ENCODE results near the gene LRTM2.

The LRTM2 gene

DNA sequence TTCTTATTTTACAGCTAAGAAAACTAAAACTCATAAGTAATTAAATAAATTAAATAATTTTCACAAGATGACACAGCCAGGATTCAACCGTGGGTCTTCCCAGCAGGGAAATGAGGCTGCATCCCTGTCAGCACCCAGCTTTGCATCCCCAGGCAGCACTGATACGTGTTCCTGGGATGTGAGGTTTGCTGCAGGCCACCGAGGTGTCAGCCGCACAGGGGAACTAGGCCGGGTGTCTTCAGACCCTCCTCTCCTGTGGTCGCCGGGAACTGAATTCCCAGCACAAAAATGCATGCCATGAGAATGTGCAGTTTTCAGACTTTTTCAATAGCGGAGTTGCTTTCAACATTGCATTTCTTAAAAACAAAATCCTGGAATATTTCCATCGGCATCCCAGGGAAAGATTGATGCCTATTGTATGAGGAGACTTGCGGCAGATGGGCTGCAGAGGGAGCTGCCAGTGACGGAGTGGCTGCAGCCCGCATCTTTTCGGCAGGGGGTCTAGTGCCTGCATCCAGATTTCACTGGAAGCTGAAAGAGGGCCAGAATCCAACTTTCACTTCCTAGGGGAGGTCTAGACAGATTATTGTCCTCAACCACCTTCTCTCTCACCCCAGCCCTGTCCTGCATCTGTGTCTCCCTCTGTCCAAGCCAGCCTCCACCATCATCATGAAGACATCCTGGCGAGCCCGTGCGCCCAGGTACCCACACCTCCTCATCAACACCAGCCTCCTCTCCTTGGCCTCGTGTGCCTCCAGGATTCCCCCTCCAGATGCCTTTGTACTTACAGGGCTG lies 12.6 kb downstream of the LRTM2 start:
- DNase-seq (ENCODE audit: low read depth), result no peak
- TF ChIP-seq, protein P1, sequence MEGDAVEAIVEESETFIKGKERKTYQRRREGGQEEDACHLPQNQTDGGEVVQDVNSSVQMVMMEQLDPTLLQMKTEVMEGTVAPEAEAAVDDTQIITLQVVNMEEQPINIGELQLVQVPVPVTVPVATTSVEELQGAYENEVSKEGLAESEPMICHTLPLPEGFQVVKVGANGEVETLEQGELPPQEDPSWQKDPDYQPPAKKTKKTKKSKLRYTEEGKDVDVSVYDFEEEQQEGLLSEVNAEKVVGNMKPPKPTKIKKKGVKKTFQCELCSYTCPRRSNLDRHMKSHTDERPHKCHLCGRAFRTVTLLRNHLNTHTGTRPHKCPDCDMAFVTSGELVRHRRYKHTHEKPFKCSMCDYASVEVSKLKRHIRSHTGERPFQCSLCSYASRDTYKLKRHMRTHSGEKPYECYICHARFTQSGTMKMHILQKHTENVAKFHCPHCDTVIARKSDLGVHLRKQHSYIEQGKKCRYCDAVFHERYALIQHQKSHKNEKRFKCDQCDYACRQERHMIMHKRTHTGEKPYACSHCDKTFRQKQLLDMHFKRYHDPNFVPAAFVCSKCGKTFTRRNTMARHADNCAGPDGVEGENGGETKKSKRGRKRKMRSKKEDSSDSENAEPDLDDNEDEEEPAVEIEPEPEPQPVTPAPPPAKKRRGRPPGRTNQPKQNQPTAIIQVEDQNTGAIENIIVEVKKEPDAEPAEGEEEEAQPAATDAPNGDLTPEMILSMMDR (conservative IDR thresholded peaks at IDR 0.05; ENCODE audit: control insufficient read depth, insufficient read depth, low read depth, low read length), result no peak
- no peak overlapping the region for H3K4me3 ChIP-seq (ENCODE audit: control insufficient read depth, low read depth, low read length)

DNA sequence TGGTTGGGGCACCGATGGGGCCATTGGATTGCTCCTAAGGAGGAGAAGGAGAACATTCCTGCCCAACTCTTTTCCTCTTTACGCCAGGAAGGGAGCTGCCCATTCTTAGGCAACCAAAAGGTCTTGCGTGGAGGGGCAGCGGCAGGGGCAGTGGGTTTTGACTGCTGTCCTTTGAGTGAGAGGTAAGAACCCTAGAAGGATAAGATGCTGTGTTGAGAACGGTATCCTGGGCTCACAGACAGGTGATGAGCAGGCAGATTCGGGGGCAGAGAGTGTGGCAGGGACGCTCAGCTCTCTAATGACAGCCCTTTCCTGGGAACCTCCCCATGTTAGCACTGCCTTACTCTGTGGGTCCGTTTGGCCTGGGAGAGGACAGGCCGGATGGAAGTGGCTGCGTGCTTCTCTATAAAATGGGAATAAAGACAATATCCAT lies 13.2 kb downstream of the LRTM2 start:
- TF ChIP-seq, protein P1 (conservative IDR thresholded peaks at IDR 0.05; ENCODE audit: control insufficient read depth, insufficient read depth, low read depth, low read length), result no peak
- no peak overlapping the region for H3K4me3 ChIP-seq (ENCODE audit: control insufficient read depth, low read depth, low read length)
- no peak for DNase-seq (ENCODE audit: low read depth)

DNA sequence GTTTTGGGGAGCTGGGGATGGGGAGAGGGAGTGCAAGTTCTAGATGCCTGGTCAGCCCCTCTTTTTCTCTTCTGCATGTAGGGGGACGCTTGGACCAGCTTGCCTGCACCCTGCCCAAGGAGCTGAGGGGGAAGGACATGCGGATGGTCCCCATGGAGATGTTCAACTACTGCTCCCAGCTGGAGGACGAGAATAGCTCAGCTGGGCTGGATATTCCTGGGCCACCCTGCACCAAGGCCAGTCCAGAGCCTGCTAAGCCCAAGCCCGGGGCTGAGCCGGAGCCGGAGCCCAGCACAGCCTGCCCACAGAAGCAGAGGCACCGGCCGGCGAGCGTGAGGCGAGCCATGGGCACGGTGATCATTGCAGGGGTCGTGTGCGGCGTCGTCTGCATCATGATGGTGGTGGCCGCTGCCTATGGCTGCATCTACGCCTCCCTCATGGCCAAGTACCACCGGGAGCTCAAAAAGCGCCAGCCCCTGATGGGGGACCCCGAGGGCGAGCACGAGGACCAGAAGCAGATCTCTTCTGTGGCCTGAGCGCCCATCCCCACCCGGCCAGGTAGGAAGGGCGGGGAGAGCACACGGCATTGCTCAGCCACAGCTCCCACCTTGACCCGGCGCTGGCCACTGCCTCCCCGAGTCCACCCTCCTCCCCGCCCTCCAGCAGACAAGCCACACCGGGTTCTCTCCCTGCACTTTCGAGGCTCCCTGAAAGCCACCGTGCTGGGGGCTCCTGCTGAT lies 14.0 kb downstream of the LRTM2 start:
- TF ChIP-seq, protein P1 (conservative IDR thresholded peaks at IDR 0.05; ENCODE audit: control insufficient read depth, insufficient read depth, low read depth, low read length), result no peak
- no peak overlapping the region for H3K4me3 ChIP-seq (ENCODE audit: control insufficient read depth, low read depth, low read length)
- DNase-seq (ENCODE audit: low read depth), result no peak

DNA sequence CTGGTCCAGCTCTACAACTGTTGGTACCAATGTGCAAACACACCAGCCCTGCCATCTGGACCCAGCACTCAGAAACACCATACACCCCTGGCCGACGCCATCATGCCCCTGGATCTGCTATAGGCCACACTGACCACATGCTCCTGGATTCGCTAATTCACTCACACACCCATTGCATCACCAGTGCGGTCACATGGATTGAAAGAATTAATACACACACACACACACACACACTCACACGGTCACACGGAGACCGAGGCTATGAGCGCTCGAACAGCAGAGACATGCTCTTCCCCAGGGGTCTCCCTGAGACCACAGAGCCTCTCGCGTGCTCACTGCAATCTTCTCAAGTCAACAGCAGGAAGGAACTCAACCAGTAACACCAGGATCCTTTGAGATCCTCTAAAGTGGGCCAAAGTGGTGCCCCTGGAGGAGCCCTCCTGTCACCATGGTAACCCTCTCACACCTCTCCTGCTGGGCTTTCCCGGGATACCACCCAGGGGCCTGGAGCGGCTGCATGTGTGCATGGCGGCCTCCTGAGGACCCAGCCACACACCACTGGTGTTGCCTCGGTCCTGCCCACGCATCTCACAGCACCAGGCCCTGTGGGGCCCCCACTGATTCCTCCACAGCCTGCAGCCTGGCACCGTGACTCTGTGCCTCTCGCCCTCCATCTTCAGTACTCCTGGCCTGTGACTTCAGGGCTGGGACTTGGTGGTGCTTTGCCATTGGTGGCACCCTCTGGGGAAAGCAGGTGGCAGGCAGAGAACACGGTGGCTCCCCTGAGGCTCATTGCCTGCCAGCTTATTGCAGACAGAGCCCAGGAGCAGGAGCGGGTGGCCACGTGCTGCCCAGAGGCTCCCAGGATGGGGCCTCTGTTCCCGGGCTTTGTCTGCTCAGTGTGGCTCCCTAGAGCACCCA lies 15.1 kb downstream of the LRTM2 start:
- no peak for DNase-seq (ENCODE audit: low read depth)
- TF ChIP-seq, protein P1 (conservative IDR thresholded peaks at IDR 0.05; ENCODE audit: control insufficient read depth, insufficient read depth, low read depth, low read length), result no peak
- H3K4me3 ChIP-seq (ENCODE audit: control insufficient read depth, low read depth, low read length), result no peak overlapping the region

DNA sequence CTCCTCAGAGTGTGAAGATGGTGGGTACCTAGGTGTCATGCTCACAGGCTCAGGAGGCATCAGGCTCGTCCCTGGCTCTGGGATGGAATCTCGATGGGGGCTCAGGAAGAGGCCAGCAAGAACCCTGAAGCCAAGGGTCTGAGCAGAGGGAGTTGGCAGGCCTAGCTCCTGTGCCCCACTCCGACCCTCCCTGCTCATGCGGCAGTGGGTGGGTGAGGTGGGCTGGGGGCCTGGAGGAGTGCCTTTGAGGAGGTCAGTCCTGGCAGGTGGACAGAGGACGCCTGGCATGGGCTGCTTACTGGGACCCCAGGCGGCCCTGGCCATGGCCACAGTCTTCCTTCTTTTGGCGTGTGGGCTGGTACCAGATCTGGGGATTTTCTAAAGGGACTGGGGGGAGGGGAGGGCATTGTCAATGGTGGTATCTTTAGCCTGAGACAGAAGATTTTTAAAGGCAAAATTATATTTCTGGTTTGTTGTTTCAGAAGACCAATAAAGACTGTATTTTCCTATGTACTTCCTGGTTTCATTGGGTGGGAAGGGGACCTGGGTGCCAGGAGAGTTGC lies 16.0 kb downstream of the LRTM2 start:
- DNase-seq (ENCODE audit: low read depth), result no peak
- H3K4me3 ChIP-seq (ENCODE audit: control insufficient read depth, low read depth, low read length), result no peak overlapping the region
- TF ChIP-seq, protein P1 (conservative IDR thresholded peaks at IDR 0.05; ENCODE audit: control insufficient read depth, insufficient read depth, low read depth, low read length), result no peak

DNA sequence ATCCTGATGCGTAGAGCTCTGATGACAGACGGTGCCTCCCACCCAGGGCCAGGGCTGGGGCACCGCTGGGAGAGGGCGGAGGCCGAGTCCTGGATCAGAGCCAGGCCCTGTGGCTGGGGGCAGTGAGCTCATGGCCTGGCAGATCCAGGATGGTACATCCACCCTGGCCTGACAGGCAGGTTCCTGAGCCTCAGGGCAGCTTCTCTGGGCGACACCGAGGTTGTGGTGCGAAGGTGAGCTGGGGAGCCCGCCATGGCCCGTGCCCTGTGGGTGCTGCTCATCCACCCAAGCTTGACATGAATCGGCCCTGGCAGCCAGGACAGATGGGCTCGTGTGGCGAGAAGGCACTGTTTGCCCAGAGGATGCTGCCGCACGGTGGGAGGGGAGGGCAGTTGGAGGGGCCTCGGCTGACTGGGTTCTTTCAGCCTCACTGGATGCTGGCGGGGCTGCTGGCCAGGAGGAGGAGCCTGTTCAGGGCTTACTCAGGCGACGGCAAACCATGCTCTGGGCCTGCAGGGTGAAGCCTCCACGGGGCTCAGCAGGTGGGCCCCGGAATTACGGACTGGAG lies 16.6 kb downstream of the LRTM2 start:
- TF ChIP-seq, protein P1 (conservative IDR thresholded peaks at IDR 0.05; ENCODE audit: control insufficient read depth, insufficient read depth, low read depth, low read length), result no peak
- H3K4me3 ChIP-seq (ENCODE audit: control insufficient read depth, low read depth, low read length), result no peak overlapping the region
- DNase-seq (ENCODE audit: low read depth), result no peak
